Caco-2 (cell line): ENCODE measurements around the gene ANKRD63. TPM values are rescaled to one million over a fixed set of nuclear protein-coding genes. Genes with fewer than 3 reads are reported as not detected.
A peak's percentile ranks its signal among the peaks of the same experiment; 100 is the strongest.

ENCODE experiments used
- BruUV-seq: library from RNA; stranded (reverse); fragments of 400-500 nt; replicated peaks from 2 replicates; lab custom pipeline; 2021; lab: Mats Ljungman, UMichigan
- CTCF ChIA-PET: fragments of 300-600 bp; sonication (Branson Sonifier 250); formaldehyde crosslinking; loops from one replicate; lab custom pipeline; 2022; ENCODE audit warnings: antibody characterized with exemption; lab: Charles Lee
- POLR2A ChIA-PET: fragments of 300-600 bp; sonication (Branson Sonifier 250); formaldehyde crosslinking; loops from one replicate; lab custom pipeline; 2022; ENCODE audit warnings: antibody characterized with exemption; lab: Charles Lee
- DNase-seq, 2 experiments: peaks; one replicate each; pipeline versions ENCODE4 v3.0.0 to v3.0.0-alpha.2; 2020 to 2022
- H3K27me3 ChIP-seq: replicated peaks from 2 replicates; pipeline ENCODE4 v1.6.0; 2011; ENCODE audit warnings: low read length; ENCODE audit not compliant: control insufficient read depth, insufficient read depth
- H3K36me3 ChIP-seq: 2 replicates; pipeline ENCODE4 v1.5.1; 2011; ENCODE audit warnings: low read length; ENCODE audit not compliant: control insufficient read depth, insufficient read depth
- H3K4me1 ChIP-seq: fragments of 250-450 bp; sonication (Bioruptor Pico); 2 replicates; pipeline ENCODE4 v1.5.1; 2020; ENCODE audit warnings: mild to moderate bottlenecking
- H3K4me3 ChIP-seq: 2 replicates; pipeline ENCODE4 v1.5.1; 2011; ENCODE audit warnings: low read depth, mild to moderate bottlenecking, control low read depth, low read length
- H3K9me3 ChIP-seq: fragments of 250-450 bp; sonication (Bioruptor Pico); 2 replicates; pipeline ENCODE4 v1.5.1; 2020; ENCODE audit warnings: mild to moderate bottlenecking, moderate library complexity
- H3K27ac Mint-ChIP-seq: one replicate; pipeline ENCODE4 v1.8.0; 2022; ENCODE audit warnings: mixed read lengths; ENCODE audit not compliant: unreplicated experiment
- H3K27me3 Mint-ChIP-seq: one replicate; pipeline ENCODE4 v1.8.0; 2022; ENCODE audit warnings: mixed read lengths; ENCODE audit not compliant: insufficient read depth, unreplicated experiment
- H3K36me3 Mint-ChIP-seq: one replicate; pipeline ENCODE4 v1.8.0; 2022; ENCODE audit warnings: mild to moderate bottlenecking, mixed read lengths; ENCODE audit not compliant: insufficient read depth, unreplicated experiment
- H3K4me1 Mint-ChIP-seq: one replicate; pipeline ENCODE4 v1.8.0; 2022; ENCODE audit warnings: low read depth, mixed read lengths; ENCODE audit not compliant: unreplicated experiment
- H3K4me3 Mint-ChIP-seq: one replicate; pipeline ENCODE4 v1.8.0; 2022; ENCODE audit warnings: mild to moderate bottlenecking, moderate library complexity, mixed read lengths; ENCODE audit not compliant: unreplicated experiment
- H3K9me3 Mint-ChIP-seq: one replicate; pipeline ENCODE4 v1.8.0; 2022; ENCODE audit warnings: mixed read lengths; ENCODE audit not compliant: unreplicated experiment
- CTCF ChIP-seq, 2 experiments: fragments of 200-600 bp in 1 of 2; IDR thresholded peaks; 1 replicate in 1 of 2; 2 replicates in 1 of 2; pipeline versions ENCODE4 v1.5.1 to v1.8.0; 2011 to 2022; ENCODE audit warnings: antibody characterized with exemption in 1 of 2, control low read depth in 1 of 2, inconsistent platforms in 1 of 2, low read depth in 1 of 2, low read length in 1 of 2, mild to moderate bottlenecking in 1 of 2, moderate library complexity in 1 of 2; ENCODE audit not compliant: insufficient read depth in 1 of 2, severe bottlenecking in 1 of 2, unreplicated experiment in 1 of 2
- intact Hi-C: fragments of 100-400 bp; cut with micrococcal nuclease; formaldehyde crosslinking; loops from one replicate; pipeline ENCODE4 v1.10.0; 2022; ENCODE audit not compliant: unreplicated experiment
- total RNA-seq: library from RNA; stranded (reverse); gene quantifications from 2 replicates; pipeline ENCODE4 v1.2.3, GENCODE V29; 2022

ANKRD63 gene
- total RNA-seq, 1 experiment from 2014 or later, result 0.79 TPM

GRCh38 chr15:40307421-40308211 is 24.8 kb upstream of the ANKRD63 start, which contains the start of gene PLCB2:
Gene PLCB2 (minus strand): TSS chr15:40307935. CDS start chr15:40307672, 263 bp downstream.
- H3K27ac Mint-ChIP-seq, result no peak within 1 kb of the TSS

GRCh38 chr15:40306908-40307307 is 24.0 kb upstream of the ANKRD63 start:
- no peak for DNase-seq
- Histone ChIP-seq H3K4me3 (no peak overlapping the region), H3K27me3 (no peaks in the 10 kb centered on the region), H3K9me3 (no peaks in the 10 kb centered on the region), H3K36me3 (no peaks in the 10 kb centered on the region), H3K4me1 (no peaks in the 10 kb centered on the region)
- H3K36me3 Mint-ChIP-seq, result no peaks in the 10 kb centered on the region
- BruUV-seq, result no TSS peak
- no peaks in the 10 kb centered on the region for H3K27me3 Mint-ChIP-seq
- no peaks in the 10 kb centered on the region for H3K9me3 Mint-ChIP-seq
- H3K4me3 Mint-ChIP-seq, result no peak overlapping the region
- TF ChIP-seq CTCF (IDR thresholded peaks at IDR 0.05; ENCODE audit: insufficient read depth in 1 of 2, low read depth in 1 of 2, low read length in 1 of 2, severe bottlenecking in 1 of 2, unreplicated experiment in 1 of 2), result no peak
- ChIA-PET POLR2A (no interaction called here), CTCF (interaction anchor here (0.5 to 4.2 kb wide), 10 partner anchors 13 to 134 kb away, joined by 3 to 34 read pairs (median 4); partner anchors contain the start of genes ANKRD63 and BAHD1)
- H3K4me1 Mint-ChIP-seq, result no peaks in the 10 kb centered on the region
- intact Hi-C loops, result no loop called here
- no peak overlapping the region for H3K27ac Mint-ChIP-seq

More at GRCh38 chr15:40307421-40308211, 24.8 kb upstream of the ANKRD63 start, which contains the start of gene PLCB2:
- H3K4me3 ChIP-seq, result no peak within 1 kb of the TSS
- Mint-ChIP-seq H3K4me1 (no peaks in the 10 kb centered on the region), H3K4me3 (no peak within 1 kb of the TSS), H3K36me3 (no peaks in the 10 kb centered on the region), H3K27me3 (peaks cover 3% of the 10 kb centered on the region), H3K9me3 (no peaks in the 10 kb centered on the region)
- intact Hi-C loops, result no loop called here
- no peaks in the 10 kb centered on the region for H3K36me3 ChIP-seq
- no peaks in the 10 kb centered on the region for H3K4me1 ChIP-seq
- peak in 1 of 2 experiments; percentile 36 for DNase-seq
- POLR2A ChIA-PET, result no interaction called here
- CTCF ChIA-PET, result interaction anchor here (0.6 to 4.2 kb wide), 10 partner anchors 11 to 133 kb away, joined by 3 to 34 read pairs (median 4); partner anchors contain the start of genes ANKRD63 and BAHD1
- peak in 1 of 2 experiments; percentile 28 for TF ChIP-seq CTCF (IDR thresholded peaks at IDR 0.05; ENCODE audit: insufficient read depth in 1 of 2, low read depth in 1 of 2, low read length in 1 of 2, severe bottlenecking in 1 of 2, unreplicated experiment in 1 of 2)
- no peaks in the 10 kb centered on the region for H3K9me3 ChIP-seq
- no peaks in the 10 kb centered on the region for H3K27me3 ChIP-seq
- no TSS peak for BruUV-seq

- intact Hi-C loops, result no loop called here
- no peak for TF ChIP-seq CTCF (IDR thresholded peaks at IDR 0.05; ENCODE audit: insufficient read depth in 1 of 2, low read depth in 1 of 2, low read length in 1 of 2, severe bottlenecking in 1 of 2, unreplicated experiment in 1 of 2)
- no peaks in the 10 kb centered on the region for H3K27me3 ChIP-seq
- no TSS peak for BruUV-seq
- no peaks in the 10 kb centered on the region for H3K4me1 ChIP-seq
- ChIA-PET CTCF (interaction anchor here (0.5 to 1.0 kb wide), 2 partner anchors 16 kb away, joined by 3 to 5 read pairs; no protein-coding TSS in a partner anchor), POLR2A (no interaction called here)
- DNase-seq, result no peak
- H3K36me3 Mint-ChIP-seq, result no peaks in the 10 kb centered on the region
- H3K27me3 Mint-ChIP-seq, result no peaks in the 10 kb centered on the region
- no peaks in the 10 kb centered on the region for H3K4me1 Mint-ChIP-seq
- no peaks in the 10 kb centered on the region for H3K9me3 Mint-ChIP-seq
- no peak overlapping the region for H3K4me3 Mint-ChIP-seq
- H3K36me3 ChIP-seq, result no peaks in the 10 kb centered on the region
- H3K27ac Mint-ChIP-seq, result no peak overlapping the region
- H3K9me3 ChIP-seq, result no peaks in the 10 kb centered on the region
- H3K4me3 ChIP-seq, result no peak overlapping the region
These were observed 23.5 kb upstream of the ANKRD63 start for GRCh38 chr15:40306371-40306770.
